ENCODE measurements around the gene MMRN1. TPM values are rescaled to one million over a fixed set of nuclear protein-coding genes. Genes with fewer than 3 reads are reported as not detected.

The MMRN1 gene
- polyA plus RNA-seq, 1 donor (not counting 4 experiments of a cell fraction or from before 2014, with no cell fraction given): not detected

GRCh38 chr4:89915937-89916336 is 21.3 kb downstream of the MMRN1 start:
- no peaks in the 10 kb centered on the region for H3K9me1 ChIP-seq (ENCODE audit: control insufficient read depth, extremely low read depth, insufficient read depth, low read length)
- no peak overlapping the region for H3K4me2 ChIP-seq (ENCODE audit: control insufficient read depth, extremely low read depth, insufficient read depth, low read depth, low read length)
- H3K4me3 ChIP-seq (ENCODE audit: control insufficient read depth in 2 of 3, extremely low read depth in 1 of 3, insufficient read depth in 2 of 3, low read depth in 1 of 3, low read length in 3 of 3): no peak overlapping the region
- H3K27ac ChIP-seq (ENCODE audit: control insufficient read depth, insufficient read depth, low read length): no peak overlapping the region
- no peaks in the 10 kb centered on the region for H3K79me2 ChIP-seq (ENCODE audit: control insufficient read depth, insufficient read depth, low read length)
- no peak overlapping the region for H3K9ac ChIP-seq (ENCODE audit: control insufficient read depth, extremely low read depth, insufficient read depth, low read length)
- no peak for FAIRE-seq
- DNase-seq (ENCODE audit: low read depth, low spot score): no peak
- H3K4me1 ChIP-seq (ENCODE audit: control insufficient read depth, extremely low read depth, insufficient read depth, low read length): no peaks in the 10 kb centered on the region
- H4K20me1 ChIP-seq (ENCODE audit: control insufficient read depth, extremely low read depth, insufficient read depth, low read length): no peaks in the 10 kb centered on the region
- no peaks in the 10 kb centered on the region for H3K27me3 ChIP-seq (ENCODE audit: control insufficient read depth, extremely low read depth, insufficient read depth, low read length)
- dilution Hi-C loops (cut with MboI; ENCODE audit: extremely low pct_ligation_motif_present, low sequenced_read_pairs): no loop called here
- no peak for TF ChIP-seq EZH2 (IDR thresholded peaks at IDR 0.05; ENCODE audit: low read length)
- TF ChIP-seq, protein P1, sequence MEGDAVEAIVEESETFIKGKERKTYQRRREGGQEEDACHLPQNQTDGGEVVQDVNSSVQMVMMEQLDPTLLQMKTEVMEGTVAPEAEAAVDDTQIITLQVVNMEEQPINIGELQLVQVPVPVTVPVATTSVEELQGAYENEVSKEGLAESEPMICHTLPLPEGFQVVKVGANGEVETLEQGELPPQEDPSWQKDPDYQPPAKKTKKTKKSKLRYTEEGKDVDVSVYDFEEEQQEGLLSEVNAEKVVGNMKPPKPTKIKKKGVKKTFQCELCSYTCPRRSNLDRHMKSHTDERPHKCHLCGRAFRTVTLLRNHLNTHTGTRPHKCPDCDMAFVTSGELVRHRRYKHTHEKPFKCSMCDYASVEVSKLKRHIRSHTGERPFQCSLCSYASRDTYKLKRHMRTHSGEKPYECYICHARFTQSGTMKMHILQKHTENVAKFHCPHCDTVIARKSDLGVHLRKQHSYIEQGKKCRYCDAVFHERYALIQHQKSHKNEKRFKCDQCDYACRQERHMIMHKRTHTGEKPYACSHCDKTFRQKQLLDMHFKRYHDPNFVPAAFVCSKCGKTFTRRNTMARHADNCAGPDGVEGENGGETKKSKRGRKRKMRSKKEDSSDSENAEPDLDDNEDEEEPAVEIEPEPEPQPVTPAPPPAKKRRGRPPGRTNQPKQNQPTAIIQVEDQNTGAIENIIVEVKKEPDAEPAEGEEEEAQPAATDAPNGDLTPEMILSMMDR (optimal IDR thresholded peaks at IDR 0.05 in 1 of 3, IDR thresholded peaks at IDR 0.05 in 1 of 3, conservative IDR thresholded peaks at IDR 0.05 in 1 of 3; ENCODE audit: extremely low read depth in 1 of 3, insufficient read depth in 2 of 3, low read length in 3 of 3): no peak
- H3K36me3 ChIP-seq (ENCODE audit: control insufficient read depth in 2 of 2, extremely low read depth in 1 of 2, insufficient read depth in 2 of 2, low read length in 2 of 2): no peaks in the 10 kb centered on the region
- no peaks in the 10 kb centered on the region for H3K9me3 ChIP-seq (ENCODE audit: control insufficient read depth, low read depth, low read length)
- no peak overlapping the region for H2AFZ ChIP-seq (ENCODE audit: control insufficient read depth, low read length)

DNA sequence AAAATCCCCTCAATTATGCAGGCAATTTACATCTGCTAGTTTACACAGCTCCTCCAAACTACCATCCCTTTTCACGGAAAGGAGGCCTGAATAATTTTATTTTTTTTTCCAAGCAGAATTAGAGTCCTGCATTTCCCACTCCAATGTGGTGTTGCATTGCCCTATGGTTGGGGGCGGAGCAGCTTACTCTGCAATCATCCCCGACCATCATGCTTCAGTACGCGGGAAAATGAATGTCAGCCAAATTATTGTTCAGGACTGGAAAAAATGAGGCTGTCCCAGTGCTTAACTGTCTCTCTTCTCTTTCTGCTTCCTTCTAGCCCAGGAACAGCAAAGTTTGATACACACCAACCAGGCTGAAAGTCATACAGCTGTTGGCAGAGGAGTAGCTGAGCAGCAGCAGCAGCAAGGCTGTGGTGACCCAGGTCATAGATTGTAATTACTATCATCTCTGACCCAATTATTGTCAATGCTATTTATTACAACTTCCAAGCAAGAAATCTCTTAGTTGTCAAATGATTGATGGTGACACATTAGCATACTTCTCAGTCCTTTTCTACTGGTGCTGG is 28.3 kb downstream of the MMRN1 start:
- no peaks in the 10 kb centered on the region for H4K20me1 ChIP-seq (ENCODE audit: control insufficient read depth, extremely low read depth, insufficient read depth, low read length)
- H2AFZ ChIP-seq (ENCODE audit: control insufficient read depth, low read length): no peak overlapping the region
- no peaks in the 10 kb centered on the region for H3K9me3 ChIP-seq (ENCODE audit: control insufficient read depth, low read depth, low read length)
- no peaks in the 10 kb centered on the region for H3K27me3 ChIP-seq (ENCODE audit: control insufficient read depth, extremely low read depth, insufficient read depth, low read length)
- no peak overlapping the region for H3K27ac ChIP-seq (ENCODE audit: control insufficient read depth, insufficient read depth, low read length)
- FAIRE-seq (no peak), DNase-seq (ENCODE audit: low read depth, low spot score) (no peak)
- no peaks in the 10 kb centered on the region for H3K36me3 ChIP-seq (ENCODE audit: control insufficient read depth in 2 of 2, extremely low read depth in 1 of 2, insufficient read depth in 2 of 2, low read length in 2 of 2)
- dilution Hi-C loops (cut with MboI; ENCODE audit: extremely low pct_ligation_motif_present, low sequenced_read_pairs): no loop called here
- no peak overlapping the region for H3K9ac ChIP-seq (ENCODE audit: control insufficient read depth, extremely low read depth, insufficient read depth, low read length)
- no peaks in the 10 kb centered on the region for H3K4me1 ChIP-seq (ENCODE audit: control insufficient read depth, extremely low read depth, insufficient read depth, low read length)
- TF ChIP-seq, protein P1 (optimal IDR thresholded peaks at IDR 0.05 in 1 of 3, IDR thresholded peaks at IDR 0.05 in 1 of 3, conservative IDR thresholded peaks at IDR 0.05 in 1 of 3; ENCODE audit: extremely low read depth in 1 of 3, insufficient read depth in 2 of 3, low read length in 3 of 3): no peak
- no peak for TF ChIP-seq EZH2 (IDR thresholded peaks at IDR 0.05; ENCODE audit: low read length)
- no peaks in the 10 kb centered on the region for H3K9me1 ChIP-seq (ENCODE audit: control insufficient read depth, extremely low read depth, insufficient read depth, low read length)
- no peak overlapping the region for H3K4me3 ChIP-seq (ENCODE audit: control insufficient read depth in 2 of 3, extremely low read depth in 1 of 3, insufficient read depth in 2 of 3, low read depth in 1 of 3, low read length in 3 of 3)
- no peaks in the 10 kb centered on the region for H3K79me2 ChIP-seq (ENCODE audit: control insufficient read depth, insufficient read depth, low read length)
- no peak overlapping the region for H3K4me2 ChIP-seq (ENCODE audit: control insufficient read depth, extremely low read depth, insufficient read depth, low read depth, low read length)
